ENCODE data around the gene APRT.

APRT gene

GRCh38 chr16:88811769-88812512, at the start of gene APRT:
Gene APRT (minus strand): TSS chr16:88811928. CDS start chr16:88811899, 29 bp downstream.
- no peak for FAIRE-seq

- no peak for FAIRE-seq
These were observed 49.6 kb upstream of the APRT start for GRCh38 chr16:88861359-88861758.

GRCh38 chr16:88859381-88860091, 47.8 kb upstream of the APRT start:
- no peak for FAIRE-seq

- FAIRE-seq: no peak
These were observed 46.1 kb upstream of the APRT start for GRCh38 chr16:88857728-88858339.

- FAIRE-seq: no peak
These were observed 45.4 kb upstream of the APRT start, which contains the start of the genes GALNS and TRAPPC2L for GRCh38 chr16:88856828-88857727. Gene GALNS (minus strand): TSS chr16:88856947. CDS start chr16:88856877, 70 bp downstream. Gene TRAPPC2L (plus strand): TSS chr16:88857127. CDS start chr16:88857151, 24 bp downstream.

- FAIRE-seq: no peak
These were observed 44.5 kb upstream of the APRT start for GRCh38 chr16:88856122-88856827.

- FAIRE-seq: no peak
These were observed 44.0 kb upstream of the APRT start for GRCh38 chr16:88855736-88856121.

- no peak for FAIRE-seq
These were observed 43.4 kb upstream of the APRT start for GRCh38 chr16:88855176-88855575.

- no peak for FAIRE-seq
These were observed 42.8 kb upstream of the APRT start for GRCh38 chr16:88854306-88855111.

- no peak for FAIRE-seq
These were observed 41.7 kb upstream of the APRT start for GRCh38 chr16:88853325-88853941.

- no peak for FAIRE-seq
These were observed 39.9 kb upstream of the APRT start for GRCh38 chr16:88851616-88852015.

GRCh38 chr16:88850531-88851199, 38.9 kb upstream of the APRT start:
- no peak for FAIRE-seq

- FAIRE-seq: no peak
These were observed 36.8 kb upstream of the APRT start for GRCh38 chr16:88848557-88848956.

- no peak for FAIRE-seq
These were observed 35.9 kb upstream of the APRT start for GRCh38 chr16:88847654-88848053.

GRCh38 chr16:88846088-88846487, 34.4 kb upstream of the APRT start:
- FAIRE-seq: no peak

GRCh38 chr16:88844419-88845036, 32.8 kb upstream of the APRT start:
- FAIRE-seq: no peak

GRCh38 chr16:88843256-88843655, 31.5 kb upstream of the APRT start:
- FAIRE-seq: no peak

GRCh38 chr16:88842806-88843205, 31.1 kb upstream of the APRT start:
- FAIRE-seq: no peak

- no peak for FAIRE-seq
These were observed 30.6 kb upstream of the APRT start for GRCh38 chr16:88842308-88842756.

All from colon (tissue), 2 donors.